Endometrial microvascular endothelial cells (primary cell): ENCODE results near the gene BTN1A1. TPM values are rescaled to one million over a fixed set of nuclear protein-coding genes. Genes with fewer than 3 reads are reported as not detected.

Experiments
- in situ Hi-C: cut with HindIII; loops from 2 replicates; pipeline ENCODE4 v1.10.0; 2017; ENCODE audit warnings: low sequenced_read_pairs, low pct_unique_long_range_greater_than_20kb; ENCODE audit errors: inconsistent ontology term
- total RNA-seq: library from RNA; depleted of rRNA; stranded (reverse); fragments of >200 nt; gene quantifications from one replicate; pipeline ENCODE4 v1.2.3, GENCODE V29; 2015; ENCODE audit errors: inconsistent ontology term

BTN1A1 gene
- total RNA-seq, 1 donor from 2014 or later: not detected

- in situ Hi-C loops: no loop called here
Observed at GRCh38 chr6:26552640-26553188, 52.6 kb downstream of the BTN1A1 start.

GRCh38 chr6:26553264-26553634, 53.1 kb downstream of the BTN1A1 start:
- in situ Hi-C loops: no loop called here

- in situ Hi-C loops: no loop called here
Observed at GRCh38 chr6:26553635-26554446, 53.7 kb downstream of the BTN1A1 start.

- in situ Hi-C loops: no loop called here
Observed at GRCh38 chr6:26554447-26554696, 54.3 kb downstream of the BTN1A1 start.

GRCh38 chr6:26554697-26555504, 54.8 kb downstream of the BTN1A1 start:
- in situ Hi-C loops: no loop called here

GRCh38 chr6:26555505-26556262, 55.6 kb downstream of the BTN1A1 start:
- in situ Hi-C loops: no loop called here

- in situ Hi-C loops: no loop called here
Observed at GRCh38 chr6:26556263-26557070, 56.4 kb downstream of the BTN1A1 start.

Other genes starting within 250 kb of the BTN1A1 start
- gene BTN3A2, start 135.1 kb upstream of the BTN1A1 start, total RNA-seq: 11.8 TPM
- gene BTN2A2, start 117.2 kb upstream of the BTN1A1 start, total RNA-seq: 9.2 TPM
- 17.8 TPM for gene BTN3A1, start 98.0 kb upstream of the BTN1A1 start, total RNA-seq
- gene BTN3A3, start 59.8 kb upstream of the BTN1A1 start, total RNA-seq: 15.0 TPM
- 9.5 TPM for gene BTN2A1, start 42.3 kb upstream of the BTN1A1 start, total RNA-seq
- gene HMGN4, start 38.1 kb downstream of the BTN1A1 start, total RNA-seq: 93.8 TPM
- 28.2 TPM for gene ABT1, start 96.7 kb downstream of the BTN1A1 start, total RNA-seq
- gene ZNF322, start 159.4 kb downstream of the BTN1A1 start, total RNA-seq: 12.5 TPM